Neutrophil (primary cell): ENCODE measurements around the gene SH3BGRL3.

Experiments
- H3K27ac ChIP-seq: fragments of 200-600 bp; sonication (generic); 2 replicates; pipeline ENCODE4 v1.5.1; 2016; ENCODE audit warnings: mild to moderate bottlenecking, moderate library complexity
- H3K27me3 ChIP-seq: fragments of 200-600 bp; sonication (generic); 2 replicates; pipeline ENCODE4 v1.6.0; 2016; ENCODE audit warnings: mild to moderate bottlenecking
- H3K36me3 ChIP-seq: fragments of 200-600 bp; sonication (generic); 2 replicates; pipeline ENCODE4 v1.5.1; 2017
- H3K4me1 ChIP-seq, 2 experiments: fragments of 200-600 bp in 1 of 2; sonication (generic) in 1 of 2; 1 replicate in 1 of 2; 2 replicates in 1 of 2; pipeline versions ENCODE4 v1.5.1 to v1.6.1; 2013 to 2016; ENCODE audit warnings: low read depth in 1 of 2, low read length in 1 of 2, mild to moderate bottlenecking in 1 of 2, moderate library complexity in 1 of 2; ENCODE audit not compliant: control insufficient read depth in 1 of 2, insufficient read depth in 1 of 2
- H3K4me3 ChIP-seq, 2 experiments: fragments of 200-600 bp in 1 of 2; sonication (generic) in 1 of 2; 1 replicate in 1 of 2; 2 replicates in 1 of 2; pipeline ENCODE4 v1.5.1; 2013 to 2016; ENCODE audit warnings: low read depth in 1 of 2, low read length in 1 of 2, mild to moderate bottlenecking in 1 of 2, moderate library complexity in 1 of 2
- H3K9me3 ChIP-seq: fragments of 200-600 bp; sonication (generic); 2 replicates; pipeline ENCODE4 v1.5.1; 2016
- TF ChIP-seq, protein P1 (sequence below): fragments of 200-600 bp; sonication (generic); IDR thresholded peaks from 2 replicates; pipeline ENCODE4 v1.5.1; 2016; ENCODE audit warnings: antibody characterized with exemption

SH3BGRL3 gene

DNA sequence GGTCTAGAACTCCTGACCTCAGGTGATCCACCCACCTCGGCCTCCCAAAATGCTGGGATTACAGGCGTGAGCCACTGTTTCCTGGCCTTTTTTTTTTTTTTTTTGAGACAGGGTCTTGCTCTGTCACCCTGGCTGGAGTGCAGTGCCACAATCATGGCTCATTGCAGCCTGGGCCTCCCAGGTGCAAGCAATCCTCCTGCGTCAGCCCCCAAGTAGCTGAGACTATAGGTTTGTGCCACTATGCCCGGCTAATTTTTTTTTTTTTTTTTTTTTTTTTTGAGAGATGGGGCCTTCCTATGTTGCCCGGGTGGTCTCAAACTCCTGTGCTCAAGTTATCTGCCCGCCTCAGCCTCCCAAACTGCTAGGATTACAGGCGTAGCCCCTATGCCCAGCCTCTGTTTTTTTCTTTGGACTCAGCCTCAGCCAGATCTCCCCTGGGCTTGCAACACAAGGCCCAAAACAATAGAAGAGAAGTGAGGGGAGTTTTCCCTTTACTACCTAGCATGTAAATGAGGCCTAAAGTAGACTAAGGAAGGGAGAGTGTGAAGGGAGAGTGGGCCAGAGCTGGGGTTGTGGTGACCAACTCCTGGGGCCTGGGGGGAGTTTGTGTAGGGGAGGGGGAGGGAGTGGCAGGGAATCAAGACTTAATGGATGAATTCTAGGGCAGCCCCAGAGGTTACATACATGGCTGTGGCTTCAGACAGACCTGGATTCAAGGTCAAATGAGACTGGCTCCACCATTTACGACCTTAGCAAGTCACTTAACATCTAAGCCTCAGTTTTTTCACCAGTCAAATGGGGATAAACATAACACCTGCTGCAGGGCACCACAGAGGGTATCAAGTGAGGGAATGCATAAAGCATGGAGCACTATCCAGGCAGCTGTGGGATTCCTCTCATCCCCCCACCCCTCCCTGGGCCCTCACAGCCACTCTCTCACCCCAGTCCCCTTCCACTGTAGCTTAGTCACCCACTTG, 36.3 kb downstream of the SH3BGRL3 start:
- no peaks in the 10 kb centered on the region for H3K27me3 ChIP-seq
- peak overlapping the region in 1 of 2 experiments; percentile 14 for H3K4me3 ChIP-seq
- TF ChIP-seq, protein P1, sequence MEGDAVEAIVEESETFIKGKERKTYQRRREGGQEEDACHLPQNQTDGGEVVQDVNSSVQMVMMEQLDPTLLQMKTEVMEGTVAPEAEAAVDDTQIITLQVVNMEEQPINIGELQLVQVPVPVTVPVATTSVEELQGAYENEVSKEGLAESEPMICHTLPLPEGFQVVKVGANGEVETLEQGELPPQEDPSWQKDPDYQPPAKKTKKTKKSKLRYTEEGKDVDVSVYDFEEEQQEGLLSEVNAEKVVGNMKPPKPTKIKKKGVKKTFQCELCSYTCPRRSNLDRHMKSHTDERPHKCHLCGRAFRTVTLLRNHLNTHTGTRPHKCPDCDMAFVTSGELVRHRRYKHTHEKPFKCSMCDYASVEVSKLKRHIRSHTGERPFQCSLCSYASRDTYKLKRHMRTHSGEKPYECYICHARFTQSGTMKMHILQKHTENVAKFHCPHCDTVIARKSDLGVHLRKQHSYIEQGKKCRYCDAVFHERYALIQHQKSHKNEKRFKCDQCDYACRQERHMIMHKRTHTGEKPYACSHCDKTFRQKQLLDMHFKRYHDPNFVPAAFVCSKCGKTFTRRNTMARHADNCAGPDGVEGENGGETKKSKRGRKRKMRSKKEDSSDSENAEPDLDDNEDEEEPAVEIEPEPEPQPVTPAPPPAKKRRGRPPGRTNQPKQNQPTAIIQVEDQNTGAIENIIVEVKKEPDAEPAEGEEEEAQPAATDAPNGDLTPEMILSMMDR = no peak
- H3K4me1 ChIP-seq = peaks cover 61 to 68% of the 10 kb centered on the region in 2 experiments
- H3K9me3 ChIP-seq = no peaks in the 10 kb centered on the region
- no peaks in the 10 kb centered on the region for H3K36me3 ChIP-seq
- peak overlapping the region; percentile 74 for H3K27ac ChIP-seq

DNA sequence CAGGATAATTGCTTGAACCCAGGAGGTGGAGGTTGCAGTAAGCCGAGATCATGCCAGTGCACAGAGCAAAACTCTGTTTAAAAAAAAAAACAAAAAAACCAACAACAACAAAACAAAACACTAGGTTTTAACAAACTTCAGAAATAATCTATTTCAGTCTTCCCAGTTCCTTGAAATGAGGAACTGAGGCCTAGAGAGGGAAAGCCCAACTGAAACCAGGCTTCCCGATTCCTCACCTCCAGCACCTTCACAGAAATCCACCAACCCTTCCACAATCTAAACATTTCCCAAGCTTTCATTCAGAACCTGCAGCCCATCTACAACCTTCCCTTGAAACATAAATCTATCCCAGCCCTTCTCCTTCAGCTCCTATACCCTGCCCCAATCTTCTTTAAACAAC, 37.3 kb downstream of the SH3BGRL3 start:
- no peaks in the 10 kb centered on the region for H3K27me3 ChIP-seq
- H3K9me3 ChIP-seq = no peaks in the 10 kb centered on the region
- H3K4me3 ChIP-seq = peak overlapping the region in 1 of 2 experiments; percentile 15
- H3K27ac ChIP-seq = peak overlapping the region; percentile 60
- TF ChIP-seq, protein P1 = no peak
- peaks cover 64 to 75% of the 10 kb centered on the region in 2 experiments for H3K4me1 ChIP-seq
- peaks cover 6% of the 10 kb centered on the region for H3K36me3 ChIP-seq

DNA sequence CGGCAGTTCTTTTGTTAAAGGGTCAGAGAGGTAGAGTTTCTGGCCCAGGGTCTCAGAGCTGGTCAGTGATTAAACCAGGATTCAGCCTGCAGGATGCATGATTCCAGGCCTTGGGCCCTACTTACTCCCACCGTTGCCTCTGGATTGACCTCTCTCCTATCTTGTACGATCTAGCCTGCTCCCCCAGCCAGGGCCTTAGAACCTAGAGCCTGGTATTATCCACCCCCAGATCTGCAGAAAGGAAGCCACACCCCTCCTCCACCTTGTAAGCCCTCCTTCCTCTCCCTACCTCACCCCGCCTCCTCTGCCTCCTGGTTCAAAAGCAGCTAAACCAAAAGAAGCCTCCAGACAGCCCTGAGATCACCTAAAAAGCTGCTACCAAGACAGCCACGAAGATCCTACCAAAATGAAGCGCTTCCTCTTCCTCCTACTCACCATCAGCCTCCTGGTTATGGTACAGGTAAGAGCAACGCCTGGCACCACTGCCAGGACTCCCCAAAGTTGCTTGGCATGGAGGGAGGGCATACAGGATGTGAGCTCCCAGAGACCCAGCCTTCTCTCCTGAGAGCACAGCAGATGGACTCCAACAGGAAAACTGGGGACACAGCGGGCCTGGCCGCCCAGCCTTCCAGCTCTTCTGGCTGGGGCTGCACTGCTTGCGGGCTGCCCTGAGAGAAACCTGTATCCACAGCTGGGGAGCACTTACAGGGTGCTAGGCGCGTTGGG, 37.9 kb downstream of the SH3BGRL3 start, which contains the start of gene CD52:
Gene CD52, plus strand, starts transcription at position 347 of the 726 bp plus-strand sequence. Its CDS starts 60 bp downstream, at position 407.
- Histone ChIP-seq H3K9me3 (no peaks in the 10 kb centered on the region), H3K4me1 (peaks cover 64 to 75% of the 10 kb centered on the region in 2 experiments), H3K27ac (peak within 1 kb of the TSS; percentile 60), H3K4me3 (peak within 1 kb of the TSS in 1 of 2 experiments; percentile 15), H3K36me3 (peaks cover 11% of the 10 kb centered on the region), H3K27me3 (no peaks in the 10 kb centered on the region)
- TF ChIP-seq, protein P1 = no peak

DNA sequence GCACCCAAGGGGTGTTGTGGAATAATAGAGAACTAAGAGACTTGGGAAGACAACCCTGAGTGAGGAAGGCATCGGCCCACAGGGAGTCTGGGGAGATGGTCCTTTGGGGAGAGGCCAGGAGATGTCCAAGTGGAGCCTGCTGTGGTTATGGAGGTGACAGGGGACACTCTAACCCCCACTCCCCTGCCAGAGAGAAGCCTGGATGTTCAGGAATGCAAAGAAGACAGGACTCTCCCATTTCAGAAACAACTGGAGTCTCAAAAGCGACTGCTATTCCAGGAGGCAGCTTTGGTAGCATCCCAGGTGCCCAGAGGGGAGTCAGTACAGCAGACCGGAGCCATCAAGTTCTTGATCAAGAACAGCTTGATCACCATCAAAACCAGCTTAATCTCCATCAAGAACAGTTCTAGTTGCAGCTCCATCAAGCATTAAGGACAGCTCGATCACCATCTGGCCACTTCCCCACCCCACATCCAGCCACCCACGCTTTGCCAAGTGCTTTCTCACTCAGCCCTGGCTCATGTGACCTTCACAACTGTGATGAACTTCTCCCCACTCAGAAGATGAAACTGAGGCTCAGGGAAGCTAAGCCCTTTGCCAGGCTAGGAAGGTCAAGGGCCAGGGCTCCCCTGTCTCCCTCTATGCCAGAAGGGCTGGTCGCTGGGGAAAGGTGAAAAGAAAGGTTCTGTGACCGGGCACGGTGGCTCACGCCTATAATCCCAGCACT, 38.6 kb downstream of the SH3BGRL3 start:
- Histone ChIP-seq H3K27me3 (no peaks in the 10 kb centered on the region), H3K36me3 (peaks cover 19% of the 10 kb centered on the region), H3K27ac (peak overlapping the region; percentile 60), H3K4me1 (peaks cover 64 to 75% of the 10 kb centered on the region in 2 experiments), H3K4me3 (no peak overlapping the region), H3K9me3 (no peaks in the 10 kb centered on the region)
- TF ChIP-seq, protein P1 = no peak

DNA sequence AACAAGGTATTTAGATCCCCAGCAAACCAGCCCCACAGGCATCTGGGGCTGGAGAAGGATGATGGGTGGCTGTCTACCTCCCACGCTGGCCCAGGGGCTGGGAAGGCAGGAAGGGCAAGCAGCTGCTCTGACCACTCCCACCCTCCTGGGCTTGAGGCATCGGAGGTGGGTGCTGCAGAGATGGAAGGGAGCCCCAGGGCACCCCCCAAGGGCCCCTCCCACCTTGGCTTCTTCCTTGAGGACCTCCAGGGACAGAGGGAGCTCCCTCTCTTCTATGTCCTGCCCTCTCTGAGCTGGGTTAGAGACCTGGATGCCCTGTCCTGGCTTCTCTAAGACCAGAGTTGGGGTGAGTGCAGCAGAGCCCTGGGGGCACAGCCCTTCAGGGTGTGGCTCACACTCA, 41.0 kb downstream of the SH3BGRL3 start:
- TF ChIP-seq, protein P1 = no peak
- peaks cover 43% of the 10 kb centered on the region for H3K36me3 ChIP-seq
- no peaks in the 10 kb centered on the region for H3K27me3 ChIP-seq
- no peaks in the 10 kb centered on the region for H3K9me3 ChIP-seq
- no peak overlapping the region for H3K4me3 ChIP-seq
- H3K27ac ChIP-seq = no peak overlapping the region
- peaks cover 44 to 57% of the 10 kb centered on the region in 2 experiments for H3K4me1 ChIP-seq
